ENCODE measurements around the gene ABLIM3. TPM values are rescaled to one million over a fixed set of nuclear protein-coding genes. Genes with fewer than 3 reads are reported as not detected.

Gene ABLIM3
- total RNA-seq, 1 donor from 2014 or later: 15.1 TPM

- peak; percentile 29 for DNase-seq (ENCODE audit: low spot score)
Measured at GRCh38 chr5:149187617-149188016, 46.3 kb downstream of the ABLIM3 start.

DNA sequence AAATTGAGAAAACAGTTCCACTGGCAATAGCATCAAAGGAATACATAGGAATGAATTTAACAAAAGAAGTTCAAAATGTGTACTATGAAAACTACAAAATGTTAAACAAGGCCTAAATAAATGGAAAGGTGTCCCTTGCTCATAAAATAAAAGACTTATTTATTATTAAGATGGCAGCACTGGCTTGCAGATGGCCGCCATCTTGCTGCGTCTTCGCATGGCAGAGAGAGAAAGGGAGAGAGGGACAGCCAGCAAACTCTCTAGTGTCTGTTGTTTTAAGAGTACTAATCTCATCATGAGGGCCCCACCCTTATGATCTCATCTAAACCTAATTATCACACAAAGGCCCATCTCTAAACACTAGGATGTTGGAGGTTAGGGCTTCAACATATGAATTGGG, 47.1 kb downstream of the ABLIM3 start:
- no peak for DNase-seq (ENCODE audit: low spot score)

DNA sequence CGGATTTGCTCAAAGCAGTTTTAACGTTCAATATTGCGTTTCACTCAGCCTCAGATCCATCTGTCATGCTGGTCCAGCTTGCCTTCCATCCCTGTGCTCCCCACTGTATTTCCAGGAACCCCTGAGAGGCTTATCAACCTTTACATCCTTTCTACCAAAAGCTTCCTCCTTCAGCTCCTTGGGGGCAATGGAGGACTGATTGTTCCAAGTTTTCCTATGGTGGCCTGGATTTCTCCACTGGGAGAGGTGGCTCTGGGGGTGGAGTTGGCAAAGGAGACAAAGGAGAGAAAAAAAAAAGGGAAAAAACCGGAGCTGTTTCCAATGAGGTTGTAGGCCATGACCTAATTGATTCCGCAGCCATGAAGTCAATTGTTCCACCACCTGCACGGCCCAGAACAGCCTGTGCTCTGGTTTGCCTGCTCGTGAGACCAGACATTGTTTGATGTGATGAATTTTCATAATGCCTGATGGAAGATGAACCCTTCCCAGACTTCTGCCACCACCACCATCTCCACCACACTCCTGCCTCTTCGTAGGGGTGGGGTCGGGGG, 54.1 kb downstream of the ABLIM3 start:
- peak; percentile 47 for DNase-seq (ENCODE audit: low spot score)

- DNase-seq (ENCODE audit: low spot score): peak; percentile 4
Measured at GRCh38 chr5:149195962-149196361, 54.7 kb downstream of the ABLIM3 start.

DNA sequence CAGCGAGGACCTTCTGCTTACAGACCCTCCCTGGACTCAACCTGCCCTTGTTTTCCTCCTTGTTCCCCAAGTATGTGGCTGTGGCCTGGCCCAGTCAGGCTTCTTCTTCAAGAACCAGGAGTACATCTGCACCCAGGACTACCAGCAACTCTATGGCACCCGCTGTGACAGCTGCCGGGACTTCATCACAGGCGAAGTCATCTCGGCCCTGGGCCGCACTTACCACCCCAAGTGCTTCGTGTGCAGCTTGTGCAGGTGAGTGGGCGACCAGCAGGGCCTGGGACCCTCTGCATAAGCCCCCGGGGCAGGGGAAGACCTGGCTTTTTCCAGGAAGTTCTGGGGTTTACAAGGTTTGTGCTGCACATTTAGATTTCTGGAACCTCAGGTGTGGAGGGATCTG, 56.9 kb downstream of the ABLIM3 start:
- no peak for DNase-seq (ENCODE audit: low spot score)

- peak; percentile 9 for DNase-seq (ENCODE audit: low spot score)
Measured at GRCh38 chr5:149200355-149200754, 59.1 kb downstream of the ABLIM3 start.

- DNase-seq (ENCODE audit: low spot score): no peak
Measured at GRCh38 chr5:149201121-149201637, 59.9 kb downstream of the ABLIM3 start.

- no peak for DNase-seq (ENCODE audit: low spot score)
Measured at GRCh38 chr5:149202910-149203451, 61.7 kb downstream of the ABLIM3 start.

GRCh38 chr5:149203921-149204441, 62.7 kb downstream of the ABLIM3 start:
- DNase-seq (ENCODE audit: low spot score): no peak

DNA sequence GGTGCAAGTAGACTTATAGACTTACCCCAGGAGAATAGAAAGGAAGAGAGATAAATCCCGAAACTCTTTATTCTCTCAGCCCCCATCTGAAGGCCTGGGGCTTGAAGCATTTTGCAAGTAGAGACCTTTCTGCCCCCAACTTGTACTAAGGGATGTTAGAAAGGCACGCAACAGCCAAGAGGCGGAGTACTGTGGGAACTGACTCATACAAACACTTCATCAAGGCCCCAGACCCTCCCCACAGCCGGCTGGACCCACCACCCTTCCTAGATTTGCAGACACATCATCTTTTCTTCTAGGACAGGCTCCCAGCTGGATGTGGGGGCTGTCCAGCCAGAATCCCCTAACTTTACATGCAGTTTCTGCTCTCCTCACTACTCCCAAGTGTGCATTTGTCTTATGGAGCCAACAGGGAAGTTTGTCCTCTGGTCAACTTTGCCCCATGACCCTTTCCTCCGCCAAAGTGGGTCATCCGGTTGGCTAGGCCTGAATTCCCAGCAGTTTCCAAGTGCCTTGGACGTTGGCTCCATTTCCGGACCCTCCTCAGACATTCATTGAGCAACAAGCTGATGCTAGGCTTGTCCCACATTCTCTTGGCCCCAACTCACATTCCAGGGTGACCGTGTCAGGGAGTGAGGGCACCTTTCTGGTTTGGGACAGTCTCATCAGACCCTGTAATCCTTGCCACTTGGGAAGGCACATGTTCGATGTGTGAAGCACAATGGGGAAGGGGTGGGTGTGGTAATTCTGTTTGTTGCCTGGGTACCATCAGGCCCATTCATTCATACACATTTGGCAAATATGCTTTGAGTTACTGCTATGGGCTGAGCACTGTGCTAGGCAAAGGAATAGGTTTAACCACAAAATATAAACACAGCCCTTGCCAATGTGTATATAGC, 64.6 kb downstream of the ABLIM3 start:
- peak; percentile 28 for DNase-seq (ENCODE audit: low spot score)

DNA sequence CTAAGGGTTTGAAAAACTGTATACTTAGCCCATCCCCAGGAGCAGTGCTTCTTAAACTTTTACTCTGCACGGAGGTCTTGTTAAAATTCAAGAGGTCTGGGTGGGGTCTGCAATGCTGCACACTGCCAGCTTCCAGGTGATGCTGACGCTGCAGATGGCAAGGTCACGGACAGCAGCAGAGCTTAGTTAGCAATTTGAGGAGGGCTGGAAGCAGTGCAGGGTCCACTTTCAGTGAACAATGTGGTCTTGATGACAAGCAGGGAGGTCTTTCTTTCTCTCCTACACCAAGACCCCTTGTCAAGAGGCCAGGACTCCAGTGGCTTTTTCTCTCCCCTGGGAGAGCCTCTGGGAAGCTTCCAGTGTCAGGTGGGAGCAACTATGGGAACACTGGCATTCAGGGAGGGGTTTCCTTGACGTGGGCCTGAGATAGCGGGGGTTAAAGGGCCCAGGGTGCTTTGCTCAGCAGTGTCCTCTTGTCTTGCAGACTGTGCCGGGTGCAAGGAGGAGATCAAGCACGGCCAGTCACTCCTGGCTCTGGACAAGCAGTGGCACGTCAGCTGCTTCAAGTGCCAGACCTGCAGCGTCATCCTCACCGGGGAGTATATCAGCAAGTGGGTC, 65.3 kb downstream of the ABLIM3 start:
- no peak for DNase-seq (ENCODE audit: low spot score)

GRCh38 chr5:149207831-149208230, 66.5 kb downstream of the ABLIM3 start:
- no peak for DNase-seq (ENCODE audit: low spot score)

GRCh38 chr5:149210225-149210624, 68.9 kb downstream of the ABLIM3 start:
- DNase-seq (ENCODE audit: low spot score): no peak

GRCh38 chr5:149210968-149211490, 69.7 kb downstream of the ABLIM3 start:
- DNase-seq (ENCODE audit: low spot score): no peak

GRCh38 chr5:149211566-149211965, 70.3 kb downstream of the ABLIM3 start:
- no peak for DNase-seq (ENCODE audit: low spot score)

DNA sequence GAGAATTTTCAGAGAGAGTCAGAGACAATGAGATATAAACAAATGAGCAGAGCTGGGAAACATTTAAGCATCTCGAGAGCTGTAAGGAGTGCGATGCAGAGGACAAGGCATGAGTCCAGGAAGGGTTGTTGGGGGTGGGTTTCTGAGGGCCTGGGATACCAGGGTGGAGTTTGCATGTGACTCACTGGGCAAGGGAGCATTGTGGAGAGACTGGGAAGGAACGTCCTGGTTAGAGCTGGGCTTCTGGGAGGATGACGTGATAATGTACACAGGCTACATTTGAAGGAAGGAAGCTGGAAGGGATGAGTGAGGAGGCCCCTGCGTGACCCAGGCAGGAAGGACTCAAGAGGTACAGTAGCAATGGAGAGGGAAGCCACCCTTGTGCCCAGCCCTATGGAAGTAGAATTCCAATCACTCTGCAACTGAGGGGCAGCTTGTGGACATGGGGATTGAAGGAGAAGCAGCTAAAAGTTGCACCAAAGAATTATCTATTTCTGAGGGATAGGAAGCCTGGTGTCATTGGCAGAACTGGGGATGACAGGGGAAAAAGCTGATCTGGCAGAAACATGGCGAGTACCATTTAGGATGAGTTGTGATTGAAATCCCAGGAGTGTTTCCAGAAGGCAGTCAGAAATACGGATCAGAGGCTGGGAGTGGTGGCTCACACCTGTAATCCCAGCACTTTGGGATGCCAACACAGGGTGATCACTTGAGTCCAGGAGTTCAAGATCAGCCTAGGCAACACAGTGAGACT, 71.1 kb downstream of the ABLIM3 start:
- DNase-seq (ENCODE audit: low spot score): peak; percentile 24

- no peak for DNase-seq (ENCODE audit: low spot score)
Measured at GRCh38 chr5:149213264-149213880, 72.1 kb downstream of the ABLIM3 start.

DNA sequence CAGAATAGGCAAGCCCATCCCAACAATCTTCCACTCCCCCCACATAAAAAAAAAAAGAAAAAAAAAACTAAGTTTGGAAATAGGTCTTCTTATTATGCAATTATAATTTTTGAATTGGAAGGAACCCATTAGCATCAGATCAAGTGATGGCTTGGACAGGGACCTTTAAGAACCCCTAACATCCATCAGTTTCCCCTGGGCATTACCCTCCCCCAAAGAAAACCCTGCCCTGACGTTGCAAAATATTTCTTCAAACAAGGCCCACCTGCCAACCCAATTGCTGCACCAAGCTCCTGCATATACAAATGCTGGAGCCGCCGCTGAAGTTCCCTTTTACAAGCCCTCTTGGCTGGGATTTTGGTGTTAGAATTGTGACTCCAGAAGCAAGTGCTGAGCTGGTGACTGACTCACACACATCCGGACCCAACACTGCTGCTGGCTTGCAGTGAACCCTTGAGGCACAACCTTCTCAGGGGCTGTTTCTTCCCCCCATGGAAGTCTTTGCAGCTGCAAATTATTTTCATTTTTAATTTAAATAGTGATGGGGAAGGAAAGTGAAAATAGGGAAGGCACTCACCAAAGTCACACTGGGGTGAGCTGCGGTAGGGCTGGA, 74.3 kb downstream of the ABLIM3 start:
- no peak for DNase-seq (ENCODE audit: low spot score)

DNA sequence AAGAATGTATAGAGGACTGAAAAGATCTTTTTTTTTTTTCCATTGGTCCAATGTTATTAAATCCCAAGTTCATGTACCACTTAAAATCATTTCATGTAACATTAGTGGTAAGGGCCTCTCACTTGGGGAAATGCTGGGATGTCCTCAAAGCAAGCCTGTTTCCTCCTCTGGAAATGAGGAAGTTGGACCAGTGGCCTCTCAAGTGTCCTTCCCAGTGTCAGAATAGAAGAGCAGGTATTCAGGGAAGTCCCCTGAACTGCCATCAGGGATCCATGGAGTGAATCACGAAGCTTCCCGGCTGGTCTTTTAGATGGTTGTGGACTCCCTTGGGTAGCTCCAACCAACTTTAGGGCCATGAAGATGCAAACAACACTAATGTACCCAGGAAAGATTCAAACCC, 75.2 kb downstream of the ABLIM3 start:
- no peak for DNase-seq (ENCODE audit: low spot score)

- no peak for DNase-seq (ENCODE audit: low spot score)
Measured at GRCh38 chr5:149217096-149217802, 76.0 kb downstream of the ABLIM3 start.

All from mucosa of gallbladder (tissue), 1 donor.